ENCODE measurements around the gene HCST. TPM values are rescaled to one million over a fixed set of nuclear protein-coding genes. Genes with fewer than 3 reads are reported as not detected.

HCST gene
- total RNA-seq, 2 donors from 2014 or later, result 45.5 to 47.6 TPM

GRCh38 chr19:35929876-35930275 is 27.5 kb downstream of the HCST start:
- H3K27me3 Mint-ChIP-seq, result no peaks in the 10 kb centered on the region
- peaks cover 8% of the 10 kb centered on the region for H3K9me3 Mint-ChIP-seq
- H3K4me3 Mint-ChIP-seq, result peak overlapping the region; percentile 85
- H3K36me3 Mint-ChIP-seq (ENCODE audit: low read depth), result no peaks in the 10 kb centered on the region
- no peak for ATAC-seq (replicated peaks)
- H3K4me1 Mint-ChIP-seq, result peaks cover 25% of the 10 kb centered on the region
- peak overlapping the region; percentile 86 for H3K27ac Mint-ChIP-seq

DNA sequence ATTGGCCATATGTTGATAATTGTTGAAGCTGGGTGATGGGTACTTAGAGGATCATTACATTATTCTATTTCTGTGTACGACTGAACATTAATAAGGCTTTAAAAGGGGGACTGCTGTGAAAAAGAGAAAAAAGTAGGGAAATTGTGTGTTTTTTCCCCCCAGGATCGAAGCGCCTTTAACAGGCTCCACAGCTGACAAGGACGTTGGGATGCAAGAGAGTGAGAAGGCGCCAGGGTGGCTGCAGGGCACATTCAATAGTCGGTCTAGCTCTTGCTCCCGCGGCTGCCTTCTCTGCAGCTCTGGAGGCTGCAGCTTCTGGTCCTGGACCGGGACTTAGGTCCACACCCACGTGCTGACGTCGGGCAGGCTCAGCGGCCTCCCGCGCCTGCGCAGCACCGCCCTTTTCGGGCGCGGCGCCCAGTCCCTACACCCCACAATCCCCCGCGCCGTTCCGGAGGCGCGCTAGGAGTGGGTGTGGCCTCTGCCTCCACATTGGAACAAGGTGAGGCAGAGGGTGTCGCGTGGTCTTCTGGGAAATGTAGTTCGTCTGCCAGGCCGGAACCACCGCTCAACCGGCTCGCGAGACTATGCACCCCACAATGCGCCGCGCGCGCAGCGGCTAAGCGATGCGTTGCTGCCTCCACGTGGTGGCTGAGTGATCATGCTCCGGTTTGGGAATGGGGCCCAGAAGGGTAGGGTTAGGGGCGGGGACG is 29.0 kb downstream of the HCST start:
- H3K27me3 Mint-ChIP-seq, result no peaks in the 10 kb centered on the region
- H3K36me3 Mint-ChIP-seq (ENCODE audit: low read depth), result no peaks in the 10 kb centered on the region
- peaks cover 4% of the 10 kb centered on the region for H3K9me3 Mint-ChIP-seq
- ATAC-seq (replicated peaks), result peak; percentile 96
- peaks cover 31% of the 10 kb centered on the region for H3K4me1 Mint-ChIP-seq
- H3K4me3 Mint-ChIP-seq, result peak overlapping the region; percentile 85
- H3K27ac Mint-ChIP-seq, result peak overlapping the region; percentile 60

- H3K27ac Mint-ChIP-seq, result peak overlapping the region; percentile 60
- H3K4me3 Mint-ChIP-seq, result peak overlapping the region; percentile 85
- no peaks in the 10 kb centered on the region for H3K36me3 Mint-ChIP-seq (ENCODE audit: low read depth)
- peak; percentile 9 for ATAC-seq (replicated peaks)
- peaks cover 27% of the 10 kb centered on the region for H3K4me1 Mint-ChIP-seq
- H3K27me3 Mint-ChIP-seq, result no peaks in the 10 kb centered on the region
- peaks cover 4% of the 10 kb centered on the region for H3K9me3 Mint-ChIP-seq
These were observed 29.5 kb downstream of the HCST start for GRCh38 chr19:35931874-35932202.

DNA sequence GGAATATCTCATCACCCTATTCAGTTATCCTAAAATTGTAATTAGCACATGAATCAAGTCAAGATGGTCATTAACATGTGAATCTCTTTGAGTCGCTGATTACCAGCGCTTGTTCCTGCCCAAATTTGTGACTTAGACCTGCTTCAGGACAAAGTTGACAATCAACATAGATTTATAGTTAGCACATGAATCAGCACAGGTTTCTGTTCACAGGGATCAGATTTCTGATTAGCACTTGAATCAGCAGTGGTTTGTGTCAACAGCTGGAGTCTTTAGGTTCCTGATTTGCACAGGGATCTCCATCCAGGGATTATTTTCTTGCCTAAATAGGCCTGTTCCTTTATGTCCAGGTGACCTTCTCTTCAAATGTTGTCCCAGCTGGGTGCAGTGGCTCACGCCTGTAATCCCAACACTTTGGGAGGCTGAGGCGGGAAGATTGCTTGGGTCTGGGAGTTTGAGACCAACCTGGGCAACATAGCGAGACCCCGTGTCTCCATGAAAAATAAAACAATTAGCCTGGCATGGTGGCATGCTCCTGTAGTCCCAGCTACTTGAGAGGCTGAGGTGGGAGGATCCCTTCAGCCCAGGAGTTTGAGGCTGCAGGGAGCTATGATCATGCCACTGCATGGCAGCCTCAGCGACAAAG is 30.1 kb downstream of the HCST start:
- Mint-ChIP-seq H3K4me1 (peaks cover 27% of the 10 kb centered on the region), H3K4me3 (peak overlapping the region; percentile 85), H3K36me3 (ENCODE audit: low read depth) (no peaks in the 10 kb centered on the region), H3K9me3 (peaks cover 4% of the 10 kb centered on the region), H3K27ac (peak overlapping the region; percentile 60), H3K27me3 (no peaks in the 10 kb centered on the region)
- no peak for ATAC-seq (replicated peaks)

- H3K36me3 Mint-ChIP-seq (ENCODE audit: low read depth), result peaks cover 24% of the 10 kb centered on the region
- no peaks in the 10 kb centered on the region for H3K9me3 Mint-ChIP-seq
- ATAC-seq (replicated peaks), result peak; percentile 33
- H3K4me3 Mint-ChIP-seq, result peak within 1 kb of the TSS; percentile 90
- peak within 1 kb of the TSS; percentile 86 for H3K27ac Mint-ChIP-seq
- H3K27me3 Mint-ChIP-seq, result no peaks in the 10 kb centered on the region
- peaks cover 33% of the 10 kb centered on the region for H3K4me1 Mint-ChIP-seq
These were observed 33.8 kb downstream of the HCST start, which contains the start of gene LRFN3 for GRCh38 chr19:35935911-35936737. Gene LRFN3 (plus strand): TSS chr19:35936374. CDS start chr19:35939426, 3,052 bp downstream.

DNA sequence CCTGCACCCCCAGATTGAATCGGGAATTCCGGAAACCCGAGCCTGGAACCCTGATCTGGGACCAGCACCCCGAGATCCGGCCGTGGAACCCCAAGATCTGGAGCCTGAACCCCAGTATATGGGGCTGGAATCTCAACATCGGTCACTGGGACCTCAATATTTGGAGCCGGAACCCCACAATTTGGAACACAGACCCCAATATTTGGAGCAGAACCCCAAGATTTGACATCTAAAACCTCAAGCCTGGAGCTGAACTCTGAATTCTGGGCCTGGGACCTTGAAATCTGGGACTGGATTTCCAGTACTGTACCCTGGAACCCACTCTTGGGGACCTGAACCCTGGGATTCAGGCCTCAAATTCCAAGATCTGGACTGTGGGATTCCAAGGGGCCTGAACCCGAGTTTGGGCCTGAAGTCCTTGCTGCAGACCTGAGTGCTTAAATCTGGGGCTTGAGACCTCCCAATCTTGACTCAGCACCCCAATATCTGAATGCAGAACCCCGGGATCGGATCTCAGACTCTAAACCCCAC is 34.5 kb downstream of the HCST start:
- H3K4me1 Mint-ChIP-seq, result peaks cover 29% of the 10 kb centered on the region
- peak overlapping the region; percentile 90 for H3K4me3 Mint-ChIP-seq
- no peak overlapping the region for H3K27ac Mint-ChIP-seq
- no peaks in the 10 kb centered on the region for H3K27me3 Mint-ChIP-seq
- no peaks in the 10 kb centered on the region for H3K9me3 Mint-ChIP-seq
- no peak for ATAC-seq (replicated peaks)
- peaks cover 27% of the 10 kb centered on the region for H3K36me3 Mint-ChIP-seq (ENCODE audit: low read depth)

- Mint-ChIP-seq H3K36me3 (ENCODE audit: low read depth) (peaks cover 27% of the 10 kb centered on the region), H3K4me3 (peak overlapping the region; percentile 90), H3K4me1 (peaks cover 25% of the 10 kb centered on the region), H3K9me3 (no peaks in the 10 kb centered on the region), H3K27ac (peak overlapping the region; percentile 86), H3K27me3 (no peaks in the 10 kb centered on the region)
- no peak for ATAC-seq (replicated peaks)
These were observed 35.3 kb downstream of the HCST start for GRCh38 chr19:35937345-35938281.

DNA sequence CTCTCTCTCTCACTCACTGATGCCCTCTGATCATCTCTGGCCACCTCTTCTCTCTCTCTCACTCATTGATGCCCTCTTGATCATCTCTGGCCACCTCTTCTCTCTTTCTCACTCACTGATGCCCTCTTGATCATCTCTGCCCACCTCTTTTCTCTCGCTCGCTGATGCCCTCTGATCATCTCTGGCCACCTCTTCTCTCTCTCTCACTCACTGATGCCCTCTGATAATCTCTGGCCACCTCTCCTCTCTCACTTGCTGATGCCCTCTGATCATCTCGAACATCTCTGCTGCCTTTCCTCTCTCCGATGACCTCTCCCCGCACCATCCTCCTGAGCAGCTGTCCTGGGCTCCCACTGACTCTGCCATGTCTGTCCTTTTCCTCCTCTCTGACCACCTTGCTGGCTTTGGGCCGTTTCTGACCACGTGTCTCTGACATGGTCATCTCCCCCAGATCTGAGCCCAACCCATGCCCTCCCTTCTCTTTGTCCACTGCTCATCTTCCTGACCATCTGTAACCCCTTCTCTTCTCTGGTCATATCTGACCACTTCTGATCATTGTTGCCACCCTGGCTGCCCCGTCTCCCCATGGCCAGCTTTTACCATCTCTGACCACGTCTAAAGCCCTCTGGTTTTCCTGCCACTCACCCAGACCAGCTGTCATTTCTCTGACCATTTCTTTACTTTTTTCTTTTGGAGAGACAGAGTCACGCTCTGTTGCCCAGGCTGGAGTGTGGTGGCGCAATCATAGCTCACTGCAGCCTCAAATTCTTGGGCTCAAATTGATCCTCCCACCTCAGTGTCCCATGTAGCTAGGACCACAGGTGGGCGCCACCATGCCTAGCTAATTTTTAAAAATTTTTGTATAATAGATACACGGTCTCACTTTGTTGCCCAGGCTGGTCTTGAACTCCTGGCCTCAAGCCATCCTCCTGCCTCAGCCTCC is 36.2 kb downstream of the HCST start:
- H3K4me1 Mint-ChIP-seq, result peaks cover 25% of the 10 kb centered on the region
- peak overlapping the region; percentile 86 for H3K27ac Mint-ChIP-seq
- H3K9me3 Mint-ChIP-seq, result no peaks in the 10 kb centered on the region
- peak overlapping the region; percentile 90 for H3K4me3 Mint-ChIP-seq
- no peaks in the 10 kb centered on the region for H3K27me3 Mint-ChIP-seq
- no peak for ATAC-seq (replicated peaks)
- peaks cover 30% of the 10 kb centered on the region for H3K36me3 Mint-ChIP-seq (ENCODE audit: low read depth)

DNA sequence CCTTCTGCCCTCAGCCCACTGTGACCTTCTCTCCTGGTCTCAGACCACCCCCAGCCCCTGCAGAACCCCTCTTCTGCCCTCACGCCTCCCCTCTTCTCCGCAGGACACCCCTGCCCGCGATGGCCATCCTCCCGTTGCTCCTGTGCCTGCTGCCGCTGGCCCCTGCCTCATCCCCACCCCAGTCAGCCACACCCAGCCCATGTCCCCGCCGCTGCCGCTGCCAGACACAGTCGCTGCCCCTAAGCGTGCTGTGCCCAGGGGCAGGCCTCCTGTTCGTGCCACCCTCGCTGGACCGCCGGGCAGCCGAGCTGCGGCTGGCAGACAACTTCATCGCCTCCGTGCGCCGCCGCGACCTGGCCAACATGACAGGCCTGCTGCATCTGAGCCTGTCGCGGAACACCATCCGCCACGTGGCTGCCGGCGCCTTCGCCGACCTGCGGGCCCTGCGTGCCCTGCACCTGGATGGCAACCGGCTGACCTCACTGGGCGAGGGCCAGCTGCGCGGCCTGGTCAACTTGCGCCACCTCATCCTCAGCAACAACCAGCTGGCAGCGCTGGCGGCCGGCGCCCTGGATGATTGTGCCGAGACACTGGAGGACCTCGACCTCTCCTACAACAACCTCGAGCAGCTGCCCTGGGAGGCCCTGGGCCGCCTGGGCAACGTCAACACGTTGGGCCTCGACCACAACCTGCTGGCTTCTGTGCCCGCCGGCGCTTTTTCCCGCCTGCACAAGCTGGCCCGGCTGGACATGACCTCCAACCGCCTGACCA is 37.2 kb downstream of the HCST start:
- no peak for ATAC-seq (replicated peaks)
- Mint-ChIP-seq H3K27ac (no peak overlapping the region), H3K4me3 (peak overlapping the region; percentile 90), H3K4me1 (peaks cover 25% of the 10 kb centered on the region), H3K36me3 (ENCODE audit: low read depth) (peaks cover 39% of the 10 kb centered on the region), H3K9me3 (no peaks in the 10 kb centered on the region), H3K27me3 (no peaks in the 10 kb centered on the region)

DNA sequence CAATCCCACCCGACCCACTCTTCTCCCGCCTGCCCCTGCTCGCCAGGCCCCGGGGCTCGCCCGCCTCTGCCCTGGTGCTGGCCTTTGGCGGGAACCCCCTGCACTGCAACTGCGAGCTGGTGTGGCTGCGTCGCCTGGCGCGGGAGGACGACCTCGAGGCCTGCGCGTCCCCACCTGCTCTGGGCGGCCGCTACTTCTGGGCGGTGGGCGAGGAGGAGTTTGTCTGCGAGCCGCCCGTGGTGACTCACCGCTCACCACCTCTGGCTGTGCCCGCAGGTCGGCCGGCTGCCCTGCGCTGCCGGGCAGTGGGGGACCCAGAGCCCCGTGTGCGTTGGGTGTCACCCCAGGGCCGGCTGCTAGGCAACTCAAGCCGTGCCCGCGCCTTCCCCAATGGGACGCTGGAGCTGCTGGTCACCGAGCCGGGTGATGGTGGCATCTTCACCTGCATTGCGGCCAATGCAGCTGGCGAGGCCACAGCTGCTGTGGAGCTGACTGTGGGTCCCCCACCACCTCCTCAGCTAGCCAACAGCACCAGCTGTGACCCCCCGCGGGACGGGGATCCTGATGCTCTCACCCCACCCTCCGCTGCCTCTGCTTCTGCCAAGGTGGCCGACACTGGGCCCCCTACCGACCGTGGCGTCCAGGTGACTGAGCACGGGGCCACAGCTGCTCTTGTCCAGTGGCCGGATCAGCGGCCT is 37.9 kb downstream of the HCST start:
- Mint-ChIP-seq H3K4me3 (no peak overlapping the region), H3K9me3 (no peaks in the 10 kb centered on the region), H3K27me3 (no peaks in the 10 kb centered on the region), H3K27ac (no peak overlapping the region), H3K4me1 (peaks cover 25% of the 10 kb centered on the region), H3K36me3 (ENCODE audit: low read depth) (peaks cover 39% of the 10 kb centered on the region)
- no peak for ATAC-seq (replicated peaks)

DNA sequence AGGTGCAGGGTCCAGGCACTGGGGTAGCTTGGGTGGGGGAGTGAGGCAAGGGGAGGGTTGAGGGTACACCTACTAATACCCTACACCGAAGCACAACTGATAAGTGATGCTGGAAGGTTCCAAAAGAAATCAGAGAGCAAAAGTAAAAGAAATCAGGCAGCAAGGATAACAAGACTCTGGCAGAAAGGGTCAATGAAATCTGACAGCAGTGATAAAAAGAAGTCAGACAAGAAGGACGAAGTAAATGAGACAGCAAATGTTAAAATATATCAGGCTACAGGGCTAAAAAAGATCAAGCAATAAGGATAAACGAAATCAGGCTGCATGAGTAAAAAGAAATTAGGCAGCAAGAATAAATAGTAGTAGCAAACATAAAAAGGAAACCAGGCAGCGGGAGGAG is 38.5 kb downstream of the HCST start:
- H3K9me3 Mint-ChIP-seq, result no peaks in the 10 kb centered on the region
- no peak overlapping the region for H3K4me3 Mint-ChIP-seq
- peaks cover 39% of the 10 kb centered on the region for H3K36me3 Mint-ChIP-seq (ENCODE audit: low read depth)
- no peak for ATAC-seq (replicated peaks)
- H3K27me3 Mint-ChIP-seq, result no peaks in the 10 kb centered on the region
- H3K27ac Mint-ChIP-seq, result no peak overlapping the region
- peaks cover 23% of the 10 kb centered on the region for H3K4me1 Mint-ChIP-seq

DNA sequence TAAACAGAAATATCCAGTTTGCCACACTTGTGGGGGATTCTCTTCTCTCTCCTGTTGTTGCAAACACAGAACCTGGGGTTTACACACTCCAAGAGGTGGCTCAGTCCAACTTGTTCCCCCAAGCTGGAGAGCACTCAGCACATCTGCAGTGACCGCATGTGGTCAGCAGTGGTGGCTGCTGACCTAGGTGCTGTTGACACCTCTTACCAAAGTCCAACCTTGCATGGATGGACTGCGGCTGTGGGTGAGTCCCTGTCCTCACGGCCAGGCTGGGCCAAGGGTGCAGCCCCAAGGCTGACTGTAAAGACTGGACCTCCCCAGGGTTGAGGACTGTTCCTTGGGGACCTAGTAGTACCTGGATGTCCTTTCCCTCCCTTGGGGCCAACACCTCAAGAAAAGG is 39.9 kb downstream of the HCST start:
- peaks cover 21% of the 10 kb centered on the region for H3K4me1 Mint-ChIP-seq
- no peak for ATAC-seq (replicated peaks)
- H3K36me3 Mint-ChIP-seq (ENCODE audit: low read depth), result peaks cover 39% of the 10 kb centered on the region
- H3K27me3 Mint-ChIP-seq, result no peaks in the 10 kb centered on the region
- H3K9me3 Mint-ChIP-seq, result no peaks in the 10 kb centered on the region
- no peak overlapping the region for H3K4me3 Mint-ChIP-seq
- no peak overlapping the region for H3K27ac Mint-ChIP-seq

Measured in activated T-helper 17 cell treated with anti-CD3 and anti-CD28 coated beads, Interleukin-2, amount 50 U/mL, for 72 hours (primary cell).